HG03095 (cell line): ENCODE results near the gene UPK2.
A peak's percentile ranks its signal among the peaks of the same experiment; 100 is the strongest.
"Not testable (repeated sequence)": the region's sequence is repeated elsewhere in the genome, so short reads cannot be mapped to it uniquely, and the experiment has no call there.

Source experiments
- ATAC-seq: cut with Tn5 transposase; IDR thresholded peaks from one replicate; pipeline ENCODE4 v1.9.1; 2021; ENCODE audit warnings: moderate library complexity; ENCODE audit not compliant: unreplicated experiment

UPK2 gene

DNA sequence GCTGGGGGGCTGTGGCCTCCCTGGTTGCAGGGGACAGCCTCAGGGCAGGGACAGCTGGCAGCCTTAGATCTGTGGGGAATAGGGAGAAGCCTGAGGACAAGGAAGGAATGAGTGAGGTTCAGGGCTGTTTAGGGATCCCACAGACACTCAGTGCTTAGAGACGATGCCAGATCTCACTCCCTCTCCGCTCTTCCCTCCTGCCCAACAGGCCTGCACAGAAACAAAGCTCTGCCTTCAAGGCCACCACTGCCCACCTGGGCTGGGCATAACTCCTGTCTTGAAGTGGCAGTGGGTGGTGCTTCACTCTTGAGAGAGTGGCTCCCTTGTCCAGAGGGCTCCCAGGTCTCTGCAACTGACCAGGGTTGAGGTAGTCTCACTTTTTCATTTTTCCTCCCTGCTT lies 28.7 kb downstream of the UPK2 start:
- ATAC-seq, result no peak

DNA sequence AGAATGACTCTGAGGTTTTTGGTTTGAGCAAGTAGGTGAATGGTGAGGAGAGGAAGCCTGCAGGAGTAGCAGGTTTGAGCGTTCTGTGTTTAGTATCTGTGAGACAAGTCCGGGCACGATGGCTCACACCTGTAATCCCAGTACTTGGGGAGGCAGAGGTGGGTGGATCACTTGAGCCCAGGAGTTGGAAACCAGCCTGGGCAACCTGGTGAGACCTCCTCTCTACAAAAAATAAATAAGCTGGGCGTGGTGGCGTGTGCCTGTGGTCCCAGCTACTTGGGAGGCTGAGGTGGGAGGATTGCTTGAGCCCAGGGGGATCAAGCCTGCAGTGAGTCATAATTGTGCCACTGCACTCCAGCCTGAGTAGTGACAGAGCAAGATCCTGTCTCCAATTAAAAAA lies 32.2 kb downstream of the UPK2 start:
- ATAC-seq, result no peak

DNA sequence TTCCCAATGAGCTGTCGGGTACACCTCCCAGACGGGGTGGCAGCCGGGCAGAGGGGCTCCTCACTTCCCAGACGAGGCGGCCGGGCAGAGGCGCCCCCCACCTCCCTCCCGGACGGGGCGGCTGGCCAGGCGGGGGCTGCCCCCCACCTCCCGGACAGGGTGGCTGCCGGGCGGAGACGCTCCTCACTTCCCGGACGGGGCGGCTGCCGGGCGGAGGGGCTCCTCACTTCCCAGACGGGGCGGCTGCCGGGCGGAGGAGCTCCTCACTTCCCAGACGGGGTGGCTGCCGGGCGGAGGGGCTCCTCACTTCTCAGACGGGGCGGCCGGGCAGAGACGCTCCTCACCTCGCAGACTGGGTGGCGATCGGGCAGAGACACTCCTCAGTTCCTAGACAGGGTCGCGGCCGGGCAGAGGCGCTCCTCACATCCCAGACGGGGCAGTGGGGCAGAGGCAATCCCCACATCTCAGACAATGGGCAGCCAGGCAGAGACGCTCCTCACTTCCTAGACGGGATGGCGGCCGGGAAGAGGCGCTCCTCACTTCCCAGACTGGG lies 35.5 kb downstream of the UPK2 start:
- not testable (repeated sequence) for ATAC-seq

DNA sequence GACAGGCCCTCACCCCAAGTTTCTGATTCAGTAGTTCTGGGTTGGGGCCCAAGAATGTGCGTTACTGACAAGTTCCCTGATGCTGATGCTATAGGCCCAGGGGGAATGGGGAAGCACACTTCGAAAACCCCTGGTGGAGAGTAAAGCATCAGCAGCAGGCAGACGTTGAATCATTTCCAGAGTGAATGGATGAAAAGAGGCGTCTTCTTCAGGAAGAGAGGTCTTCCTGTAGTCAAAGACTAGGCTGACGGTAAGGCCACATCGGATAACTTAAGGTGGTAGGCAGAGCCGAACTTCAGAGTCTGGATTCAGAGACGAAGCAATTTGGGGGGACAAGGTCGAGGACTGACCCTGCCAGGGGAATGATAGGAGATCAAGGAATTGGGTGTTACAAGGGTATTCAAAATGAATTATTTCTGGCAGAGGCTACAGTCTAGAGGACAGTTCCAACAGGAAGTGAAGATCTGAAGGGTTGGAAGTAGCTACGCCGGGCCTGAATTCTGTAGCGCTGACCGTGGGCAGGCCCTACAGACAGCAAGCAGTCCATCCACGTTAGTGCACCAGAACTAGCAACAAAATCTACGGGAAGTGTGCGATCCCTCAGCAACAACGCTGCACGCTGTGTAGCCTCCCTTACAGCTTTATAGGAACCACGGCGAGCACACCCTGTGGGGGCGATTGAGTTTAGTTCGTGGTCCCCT lies 41.0 kb downstream of the UPK2 start:
- peak; percentile 12 for ATAC-seq

DNA sequence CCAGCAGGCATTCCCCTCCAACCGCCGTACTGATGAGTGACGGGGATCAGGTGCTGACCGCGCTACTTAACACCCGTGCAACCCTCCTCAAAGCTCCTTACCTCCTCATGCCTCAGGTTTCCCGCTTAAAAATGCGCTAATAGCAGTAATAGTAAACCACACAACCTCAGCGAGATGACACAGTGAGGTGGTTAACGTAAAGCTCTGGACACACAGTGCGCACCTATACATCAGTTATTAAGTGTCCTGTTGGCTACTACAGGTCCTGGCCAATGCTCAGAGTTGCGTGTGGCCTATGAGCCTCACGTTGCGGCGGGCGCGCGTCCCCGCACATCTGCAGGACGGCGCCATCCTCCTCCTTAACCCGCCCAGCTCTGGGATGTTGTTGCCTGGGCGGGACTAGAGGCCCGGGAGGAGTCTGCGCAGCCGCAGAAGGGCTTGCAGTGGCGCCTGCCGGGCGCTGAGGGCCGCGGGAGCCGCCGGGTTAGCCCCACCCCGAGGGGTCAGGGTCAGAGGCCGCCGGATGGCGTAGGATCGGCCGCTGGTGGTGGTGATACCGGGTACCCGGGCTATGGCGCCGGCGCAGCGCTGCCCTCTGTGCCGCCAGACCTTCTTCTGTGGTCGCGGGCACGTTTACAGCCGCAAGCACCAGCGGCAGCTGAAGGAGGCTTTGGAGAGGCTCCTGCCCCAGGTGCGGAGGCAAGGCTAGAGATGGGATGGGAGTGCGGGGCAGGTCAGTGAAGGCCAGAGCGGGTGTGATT lies 41.7 kb downstream of the UPK2 start, which contains the start of gene CENATAC:
TSS of gene CENATAC (plus strand) at position 512 of the 761 bp plus-strand sequence. CDS start at position 572, 60 bp downstream.
- ATAC-seq, result peak; percentile 83

DNA sequence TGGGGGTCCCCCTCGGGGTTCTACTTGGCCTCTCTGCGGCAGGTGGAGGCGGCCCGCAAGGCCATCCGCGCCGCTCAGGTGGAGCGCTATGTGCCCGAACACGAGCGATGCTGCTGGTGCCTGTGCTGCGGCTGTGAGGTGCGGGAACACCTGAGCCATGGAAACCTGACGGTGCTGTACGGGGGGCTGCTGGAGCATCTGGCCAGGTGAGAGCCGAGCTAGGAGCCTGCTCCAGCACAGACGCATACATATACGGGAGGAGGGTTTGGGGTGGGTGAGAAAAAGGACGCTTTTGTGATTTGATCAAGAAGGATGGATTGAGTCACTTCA lies 42.3 kb downstream of the UPK2 start:
- ATAC-seq, result peak; percentile 22

DNA sequence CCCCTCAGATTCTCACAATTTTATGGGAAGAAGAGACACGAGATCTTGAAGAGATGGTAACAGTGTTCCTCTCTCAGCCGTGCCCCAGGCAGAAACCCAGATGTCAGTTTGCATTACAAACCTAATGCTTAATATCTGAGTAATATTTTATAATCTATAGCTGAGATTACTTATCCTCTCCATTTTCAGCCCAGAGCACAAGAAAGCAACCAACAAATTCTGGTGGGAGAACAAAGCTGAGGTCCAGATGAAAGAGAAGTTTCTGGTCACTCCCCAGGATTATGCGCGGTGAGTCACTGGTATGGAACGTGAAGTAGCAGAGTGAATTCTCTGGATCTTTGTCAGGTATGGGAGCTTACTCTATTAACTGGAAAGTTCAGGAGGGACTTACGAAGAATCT lies 42.7 kb downstream of the UPK2 start:
- no peak for ATAC-seq

DNA sequence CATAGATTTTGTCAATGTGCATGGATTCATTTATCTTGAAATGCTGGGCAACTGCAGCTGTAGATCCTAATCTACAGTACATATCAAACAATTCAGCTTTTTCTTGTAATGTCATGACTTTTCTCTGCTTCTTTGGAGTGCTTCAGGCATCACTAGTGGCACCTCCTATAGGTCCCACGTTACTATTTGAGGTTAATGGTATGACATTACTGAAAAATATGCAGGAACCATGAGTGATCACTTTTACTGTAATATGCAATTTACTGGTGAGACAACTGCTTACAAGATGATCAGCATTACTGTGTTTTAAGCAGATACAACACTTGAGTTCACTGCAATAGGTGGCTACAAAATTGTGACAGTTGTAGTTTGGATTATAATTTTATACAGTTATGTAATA lies 44.8 kb downstream of the UPK2 start:
- no peak for ATAC-seq

DNA sequence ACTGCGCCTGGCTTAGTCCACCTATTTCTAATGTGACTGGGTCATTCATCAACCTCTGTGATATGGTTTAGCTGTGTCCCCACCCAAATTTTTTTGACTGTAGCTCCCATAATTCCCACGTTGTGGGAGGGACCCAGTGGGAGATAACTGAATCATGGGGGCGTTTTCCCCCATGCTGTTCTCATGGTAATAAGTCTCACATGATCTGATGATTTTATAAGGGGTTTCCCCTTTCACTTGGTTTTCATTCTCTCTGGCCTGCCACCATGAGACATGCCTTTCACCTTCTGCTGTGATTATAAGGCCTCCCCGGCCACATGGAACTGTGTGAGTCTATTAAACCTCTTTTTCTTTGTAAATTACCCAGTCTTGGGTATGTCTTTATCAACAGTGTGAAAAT lies 50.6 kb downstream of the UPK2 start:
- no peak for ATAC-seq
